Measurements from ENCODE around the gene PDZK1IP1.

PDZK1IP1 gene

DNA sequence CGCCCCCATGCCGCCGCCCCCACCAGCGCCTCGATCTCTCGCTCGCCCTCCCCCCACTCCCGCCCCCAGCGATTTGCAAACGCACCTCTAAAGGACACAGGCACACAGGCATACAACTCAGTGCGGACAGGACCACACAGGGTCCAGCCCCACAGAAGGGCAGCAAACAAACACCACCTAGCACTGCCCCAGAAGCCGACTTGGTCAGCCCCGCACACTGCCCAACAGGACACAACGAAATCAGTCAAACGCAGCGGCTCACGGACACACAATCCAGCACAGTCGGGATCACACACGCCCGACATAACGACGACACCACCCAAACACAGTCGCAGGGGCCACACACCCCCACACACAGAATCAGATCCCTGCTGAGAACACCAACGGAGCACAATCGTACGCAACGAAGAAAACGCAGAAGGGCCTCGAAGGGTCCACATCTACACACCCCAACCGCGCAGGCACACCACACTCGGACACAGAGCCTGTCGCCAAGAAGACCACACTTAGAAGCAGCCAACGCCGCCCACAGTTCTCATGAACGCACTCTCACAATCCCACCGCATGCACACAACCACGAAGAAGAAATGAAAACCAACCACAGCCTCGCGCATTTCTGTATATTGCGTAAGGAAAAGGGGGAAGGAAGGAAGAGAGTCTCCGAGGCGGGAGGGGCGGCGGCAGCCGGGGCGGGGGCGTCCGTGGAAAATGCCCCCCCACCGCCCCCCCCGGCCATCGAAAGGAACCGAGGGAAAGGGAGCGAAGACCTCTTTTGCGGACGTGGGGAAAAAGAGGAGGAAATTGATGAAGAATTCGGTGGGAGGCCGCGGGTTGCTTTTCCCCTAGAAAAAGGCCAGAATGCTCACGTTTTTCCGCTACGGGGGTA, 41.7 kb upstream of the PDZK1IP1 start:
- no peak for DNase-seq (ENCODE audit: low read depth)
- no peak for TF ChIP-seq CTCF (IDR thresholded peaks at IDR 0.05; ENCODE audit: control insufficient read depth, extremely low read depth, insufficient read depth)
- H3K4me3 ChIP-seq (ENCODE audit: low read depth, low read length) = no peak overlapping the region

GRCh38 chr1:47230692-47231300, 41.0 kb upstream of the PDZK1IP1 start:
- no peak for TF ChIP-seq CTCF (IDR thresholded peaks at IDR 0.05; ENCODE audit: control insufficient read depth, extremely low read depth, insufficient read depth)
- H3K4me3 ChIP-seq (ENCODE audit: low read depth, low read length) = no peak overlapping the region
- DNase-seq (ENCODE audit: low read depth) = no peak

DNA sequence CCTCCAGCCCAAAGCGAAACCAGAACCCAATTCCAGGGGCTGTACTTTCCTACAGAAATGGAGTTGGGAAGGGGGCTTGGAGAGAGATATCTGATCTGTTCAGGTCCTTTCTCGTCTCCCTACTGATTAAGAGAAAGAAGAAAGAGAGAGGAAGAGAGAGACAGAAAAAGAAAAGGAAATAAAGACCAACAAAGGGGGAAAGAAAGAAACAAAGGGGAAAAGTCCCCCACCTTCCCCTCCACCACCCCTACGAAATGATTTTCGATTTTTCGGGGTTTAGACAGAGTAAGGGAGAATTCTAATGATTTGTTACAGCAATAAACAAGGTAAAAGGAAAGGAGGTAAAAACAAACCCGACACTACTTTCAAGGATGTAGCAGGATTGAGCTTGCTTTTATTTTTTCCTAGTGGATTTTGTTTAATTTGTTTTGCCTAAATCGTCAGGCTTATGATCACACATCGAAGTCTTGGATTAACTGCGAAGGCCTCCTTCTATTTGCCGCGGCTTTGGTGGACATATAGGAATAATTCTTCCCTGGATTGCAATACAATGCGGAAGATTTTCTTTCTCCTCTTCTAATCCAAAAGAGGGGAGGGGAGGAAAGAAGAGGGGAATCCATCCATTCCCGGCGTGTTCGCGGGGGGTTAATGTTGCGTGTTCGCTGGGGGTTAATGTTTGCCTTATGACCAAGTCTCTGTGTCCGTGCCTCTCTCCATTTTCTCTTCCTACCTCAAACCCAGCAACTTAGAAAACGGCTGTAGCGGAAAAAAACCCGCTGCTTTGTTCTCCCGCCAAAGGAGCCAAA, 40.3 kb upstream of the PDZK1IP1 start:
- no peak overlapping the region for H3K4me3 ChIP-seq (ENCODE audit: low read depth, low read length)
- no peak for TF ChIP-seq CTCF (IDR thresholded peaks at IDR 0.05; ENCODE audit: control insufficient read depth, extremely low read depth, insufficient read depth)
- DNase-seq (ENCODE audit: low read depth) = no peak

DNA sequence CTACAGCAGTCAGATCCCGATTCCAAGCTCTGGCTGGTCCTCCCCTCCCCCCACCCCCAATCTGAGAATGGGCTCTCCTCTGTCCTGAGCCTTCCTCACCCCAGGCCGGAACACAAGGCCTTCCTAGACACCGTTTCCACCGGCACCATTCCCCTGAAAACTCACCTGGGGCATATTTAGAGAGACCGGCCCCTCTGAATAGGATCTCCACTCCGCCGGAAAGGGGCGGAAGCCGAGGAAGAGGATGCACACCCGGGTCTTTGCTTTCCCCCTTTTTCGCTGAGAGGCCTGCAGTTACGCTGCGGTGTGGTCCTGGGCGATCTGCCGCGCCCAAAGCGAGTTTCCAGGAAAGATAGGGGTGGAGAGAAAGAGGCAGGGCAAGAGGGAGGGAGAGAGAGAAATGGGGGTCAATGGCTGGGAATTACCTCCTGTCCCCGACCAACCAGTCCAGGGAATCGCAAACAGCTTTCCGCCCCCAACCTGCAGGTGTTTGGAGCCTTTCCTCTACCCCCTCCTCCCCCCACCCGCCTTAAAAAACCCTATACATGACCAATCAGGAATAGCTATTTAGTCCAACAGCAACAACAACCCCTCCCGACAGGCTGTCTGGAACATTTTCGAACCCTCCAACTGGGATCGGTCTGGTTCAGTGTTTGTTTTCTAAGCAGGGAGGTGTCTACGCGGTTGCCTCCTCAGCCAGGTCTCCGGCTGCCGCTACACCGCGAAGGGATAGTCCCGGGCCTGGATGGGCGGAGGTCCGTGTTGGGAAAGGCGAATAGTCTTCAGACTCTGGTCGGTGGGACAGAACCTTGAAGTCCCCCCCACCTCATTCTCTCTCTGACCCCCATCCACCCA, 39.4 kb upstream of the PDZK1IP1 start:
- no peak for TF ChIP-seq CTCF (IDR thresholded peaks at IDR 0.05; ENCODE audit: control insufficient read depth, extremely low read depth, insufficient read depth)
- H3K4me3 ChIP-seq (ENCODE audit: low read depth, low read length) = no peak overlapping the region
- DNase-seq (ENCODE audit: low read depth) = no peak

DNA sequence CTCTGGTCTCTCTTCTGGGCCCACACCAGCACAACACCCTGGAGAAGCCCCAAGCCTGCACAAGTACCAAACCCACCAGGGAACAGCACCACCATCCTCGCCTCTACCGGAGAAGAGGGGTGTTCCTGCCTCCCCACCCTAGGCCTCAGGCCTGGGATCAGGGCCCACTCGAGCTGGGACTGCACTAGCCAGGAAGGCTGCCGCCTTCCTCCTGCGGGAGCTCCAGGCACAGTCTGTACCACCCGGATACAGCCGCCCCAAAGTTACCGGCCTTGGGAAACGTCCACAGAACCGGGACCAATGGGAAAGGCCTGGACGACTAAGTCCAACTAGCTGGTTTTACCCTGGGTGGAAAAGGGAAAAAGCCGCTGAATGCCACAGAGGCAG, 38.8 kb upstream of the PDZK1IP1 start:
- no peak overlapping the region for H3K4me3 ChIP-seq (ENCODE audit: low read depth, low read length)
- no peak for TF ChIP-seq CTCF (IDR thresholded peaks at IDR 0.05; ENCODE audit: control insufficient read depth, extremely low read depth, insufficient read depth)
- no peak for DNase-seq (ENCODE audit: low read depth)

Measured in LNCaP clone FGC (cell line).